B cell (primary cell): ENCODE results near the gene TBCD. TPM values are rescaled to one million over a fixed set of nuclear protein-coding genes. Genes with fewer than 3 reads are reported as not detected.

ENCODE experiments used
- ATAC-seq: fragments of 200-7000 bp; cut with Tn5 transposase; one replicate; pipeline ENCODE4 v1.10.0; 2021; ENCODE audit warnings: low read depth, mild to moderate bottlenecking, moderate number of reproducible peaks, moderate library complexity
- CTCF ChIA-PET: fragments of 350-600 bp; sonication (Branson Sonifier 250); formaldehyde crosslinking; loops from one replicate; lab custom pipeline; 2021; ENCODE audit warnings: antibody characterized with exemption, inconsistent platforms; lab: Charles Lee
- POLR2A ChIA-PET: fragments of 350-600 bp; sonication (Branson Sonifier 250); formaldehyde crosslinking; loops from one replicate; lab custom pipeline; 2021; ENCODE audit warnings: antibody characterized with exemption; lab: Charles Lee
- DNase-seq: peaks from one replicate; pipeline ENCODE4 v3.0.0; 2013
- H2AFZ ChIP-seq: 2 replicates; pipeline ENCODE4 v1.6.1; 2012; ENCODE audit warnings: mild to moderate bottlenecking, low read depth, low read length; ENCODE audit not compliant: insufficient read depth, poor library complexity, severe bottlenecking
- H3K27ac ChIP-seq, 2 donors: 1 replicate in 1 of 2; 2 replicates in 1 of 2; pipeline ENCODE4 v1.5.1; 2012 to 2013; ENCODE audit warnings: low read length in 2 of 2, mild to moderate bottlenecking in 2 of 2, moderate library complexity in 1 of 2
- H3K27me3 ChIP-seq, 4 experiments: fragments of 200-600 bp in 1 of 4; sonication (generic) in 1 of 4; replicated peaks in 1 of 4; 1 replicate in 2 of 4; 2 replicates in 2 of 4; pipeline versions ENCODE4 v1.6.1 to v1.7.0; 2013 to 2016; ENCODE audit warnings: low read length in 3 of 4, mild to moderate bottlenecking in 2 of 4, mixed read lengths in 1 of 4, moderate library complexity in 1 of 4; ENCODE audit not compliant: insufficient read depth in 4 of 4, control insufficient read depth in 3 of 4; ENCODE audit errors: control extremely low read depth in 1 of 4
- H3K36me3 ChIP-seq, 2 experiments: replicated peaks in 1 of 2; 1 replicate in 1 of 2; 2 replicates in 1 of 2; pipeline versions ENCODE4 v1.6.1 to v1.7.1; 2013; ENCODE audit warnings: low read length in 1 of 2; ENCODE audit not compliant: insufficient read depth in 2 of 2, control insufficient read depth in 1 of 2; ENCODE audit errors: control extremely low read depth in 1 of 2, extremely low read depth in 1 of 2
- H3K4me1 ChIP-seq, 2 donors: fragments of 200-600 bp in 1 of 2; sonication (generic) in 1 of 2; 1 replicate in 1 of 2; 2 replicates in 1 of 2; pipeline versions ENCODE4 v1.5.1 to v1.6.1; 2013 to 2017; ENCODE audit warnings: low read length in 2 of 2; ENCODE audit not compliant: control insufficient read depth in 2 of 2, insufficient read depth in 2 of 2
- H3K4me2 ChIP-seq: replicated peaks from 2 replicates; pipeline ENCODE3; 2012; ENCODE audit warnings: mild to moderate bottlenecking, low read depth, low read length; ENCODE audit not compliant: poor library complexity, severe bottlenecking
- H3K4me3 ChIP-seq, 5 experiments: fragments of 200-600 bp in 1 of 5; sonication (generic) in 1 of 5; 1 replicate in 3 of 5; 2 replicates in 2 of 5; pipeline versions ENCODE4 v1.5.1 to v1.7.0; 2011 to 2016; ENCODE audit warnings: low read length in 4 of 5, mild to moderate bottlenecking in 4 of 5, low read depth in 2 of 5, control low read depth in 1 of 5, moderate library complexity in 1 of 5; ENCODE audit not compliant: insufficient read depth in 1 of 5; ENCODE audit errors: control extremely low read depth in 1 of 5, extremely low read depth in 1 of 5
- H3K79me2 ChIP-seq: fragments of 200-600 bp; sonication (generic); one replicate; pipeline ENCODE4 v1.6.0; 2016; ENCODE audit warnings: low read length; ENCODE audit not compliant: control insufficient read depth, insufficient read depth
- H3K9ac ChIP-seq: fragments of 200-600 bp; sonication (generic); 2 replicates; pipeline ENCODE4 v1.6.1; 2017; ENCODE audit warnings: mild to moderate bottlenecking, low read length, moderate library complexity
- H3K9me3 ChIP-seq, 3 donors: one replicate each; pipeline versions ENCODE4 v1.6.1 to v1.7.1; 2013; ENCODE audit warnings: low read length in 2 of 3; ENCODE audit not compliant: control insufficient read depth in 2 of 3, insufficient read depth in 1 of 3; ENCODE audit errors: control extremely low read depth in 1 of 3
- H4K20me1 ChIP-seq: 2 replicates; pipeline ENCODE4 v1.6.0; 2012; ENCODE audit warnings: mild to moderate bottlenecking, low read length; ENCODE audit not compliant: insufficient read depth, control insufficient read depth, poor library complexity, severe bottlenecking
- H3K27ac Mint-ChIP-seq: one replicate; pipeline ENCODE4 v1.8.0; 2021; ENCODE audit warnings: mixed read lengths
- H3K27me3 Mint-ChIP-seq: one replicate; pipeline ENCODE4 v1.8.0; 2021; ENCODE audit warnings: mixed read lengths
- H3K4me1 Mint-ChIP-seq: one replicate; pipeline ENCODE4 v1.8.0; 2021; ENCODE audit warnings: mixed read lengths
- H3K4me3 Mint-ChIP-seq: one replicate; pipeline ENCODE4 v1.8.0; 2021; ENCODE audit warnings: mixed read lengths
- H3K9me3 Mint-ChIP-seq: one replicate; pipeline ENCODE4 v1.8.0; 2022; ENCODE audit warnings: mixed read lengths; ENCODE audit not compliant: insufficient read depth
- EZH2 ChIP-seq: IDR thresholded peaks from 2 replicates; pipeline ENCODE4 v1.6.1; 2012; ENCODE audit warnings: borderline replicate concordance, low read depth, mild to moderate bottlenecking, moderate library complexity, low read length; ENCODE audit not compliant: insufficient read depth, poor library complexity, severe bottlenecking
- WGBS: methylation state at CpG from one replicate; pipeline ENCODE4 v1.1.5; 2013; ENCODE audit warnings: missing lambda C conversion rate; ENCODE audit not compliant: insufficient coverage; 5-methylcytosine and 5-hydroxymethylcytosine counted together
- intact Hi-C: fragments of 100-400 bp; cut with micrococcal nuclease; formaldehyde crosslinking; loops from one replicate; pipeline ENCODE4 v1.10.0; 2022
- polyA plus RNA-seq: library from polyadenylated mRNA; depleted of rRNA; stranded (reverse); fragments of >200 nt; gene quantifications from 2 replicates; pipeline ENCODE4 v1.2.3, GENCODE V29; 2012
- total RNA-seq, 2 donors: library from RNA; stranded (reverse); fragments of 120-200 nt in 1 of 2; gene quantifications; 1 replicate in 1 of 2; 2 replicates in 1 of 2; pipeline versions ENCODE4 v1.2.3 to v1.2.4, GENCODE V29; 2013 to 2022
- TF ChIP-seq, protein P1 (sequence below): fragments of 200-600 bp; IDR thresholded peaks from one replicate; pipeline ENCODE4 v1.8.0; 2022; ENCODE audit warnings: antibody characterized with exemption, mild to moderate bottlenecking

TBCD gene
- total and polyA plus RNA-seq, 2 donors (not counting 1 experiment from before 2014, with no cell fraction given) = 60.8 to 101 TPM

DNA sequence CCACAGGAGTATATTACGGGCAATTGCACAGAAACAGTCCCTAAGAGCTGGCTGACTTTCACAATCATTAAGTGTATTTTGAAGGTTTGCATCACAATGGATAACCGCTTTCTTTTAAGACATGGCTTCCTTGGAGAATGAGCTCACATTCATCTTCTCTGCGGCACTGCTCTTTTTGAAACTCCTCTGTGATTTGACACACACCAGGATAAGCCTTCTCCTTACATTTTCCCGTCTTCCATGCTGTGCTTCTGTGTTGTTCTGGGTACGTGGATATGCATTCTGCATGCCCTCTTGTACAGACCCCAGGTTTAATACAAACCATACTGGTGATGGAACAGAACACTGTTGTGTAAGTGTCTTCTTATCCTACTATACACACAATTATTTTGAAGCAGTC is 238.0 kb downstream of the TBCD start:
- ChIA-PET POLR2A (no interaction called here), CTCF (no interaction called here)
- ATAC-seq (no peak), DNase-seq (no peak)
- Mint-ChIP-seq H3K27ac (no peak overlapping the region), H3K27me3 (no peaks in the 10 kb centered on the region), H3K4me1 (peaks cover 18% of the 10 kb centered on the region), H3K9me3 (peaks cover 13% of the 10 kb centered on the region), H3K4me3 (no peak overlapping the region)
- no peak overlapping the region for H3K9ac ChIP-seq
- no peak overlapping the region for H2AFZ ChIP-seq
- WGBS = 83% methylated on average over 1 of the region's 5 CpGs
- H3K36me3 ChIP-seq = no peaks in the 10 kb centered on the region
- H3K4me1 ChIP-seq = peaks cover 11% of the 10 kb centered on the region in 2 donors
- H4K20me1 ChIP-seq = no peaks in the 10 kb centered on the region
- intact Hi-C loops = loop anchor here (10.0 kb wide), 1 partner anchor 55 kb away; no protein-coding TSS in a partner anchor
- H3K79me2 ChIP-seq = no peaks in the 10 kb centered on the region
- H3K4me2 ChIP-seq = no peak overlapping the region
- no peak overlapping the region for H3K4me3 ChIP-seq
- H3K27ac ChIP-seq = no peak overlapping the region
- H3K27me3 ChIP-seq = peaks cover 0 to 5% (median 0%) of the 10 kb centered on the region in 4 experiments
- TF ChIP-seq, protein P1, sequence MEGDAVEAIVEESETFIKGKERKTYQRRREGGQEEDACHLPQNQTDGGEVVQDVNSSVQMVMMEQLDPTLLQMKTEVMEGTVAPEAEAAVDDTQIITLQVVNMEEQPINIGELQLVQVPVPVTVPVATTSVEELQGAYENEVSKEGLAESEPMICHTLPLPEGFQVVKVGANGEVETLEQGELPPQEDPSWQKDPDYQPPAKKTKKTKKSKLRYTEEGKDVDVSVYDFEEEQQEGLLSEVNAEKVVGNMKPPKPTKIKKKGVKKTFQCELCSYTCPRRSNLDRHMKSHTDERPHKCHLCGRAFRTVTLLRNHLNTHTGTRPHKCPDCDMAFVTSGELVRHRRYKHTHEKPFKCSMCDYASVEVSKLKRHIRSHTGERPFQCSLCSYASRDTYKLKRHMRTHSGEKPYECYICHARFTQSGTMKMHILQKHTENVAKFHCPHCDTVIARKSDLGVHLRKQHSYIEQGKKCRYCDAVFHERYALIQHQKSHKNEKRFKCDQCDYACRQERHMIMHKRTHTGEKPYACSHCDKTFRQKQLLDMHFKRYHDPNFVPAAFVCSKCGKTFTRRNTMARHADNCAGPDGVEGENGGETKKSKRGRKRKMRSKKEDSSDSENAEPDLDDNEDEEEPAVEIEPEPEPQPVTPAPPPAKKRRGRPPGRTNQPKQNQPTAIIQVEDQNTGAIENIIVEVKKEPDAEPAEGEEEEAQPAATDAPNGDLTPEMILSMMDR = no peak
- no peak for TF ChIP-seq EZH2
- H3K9me3 ChIP-seq = peaks cover 0 to 8% (median 0%) of the 10 kb centered on the region in 3 donors

DNA sequence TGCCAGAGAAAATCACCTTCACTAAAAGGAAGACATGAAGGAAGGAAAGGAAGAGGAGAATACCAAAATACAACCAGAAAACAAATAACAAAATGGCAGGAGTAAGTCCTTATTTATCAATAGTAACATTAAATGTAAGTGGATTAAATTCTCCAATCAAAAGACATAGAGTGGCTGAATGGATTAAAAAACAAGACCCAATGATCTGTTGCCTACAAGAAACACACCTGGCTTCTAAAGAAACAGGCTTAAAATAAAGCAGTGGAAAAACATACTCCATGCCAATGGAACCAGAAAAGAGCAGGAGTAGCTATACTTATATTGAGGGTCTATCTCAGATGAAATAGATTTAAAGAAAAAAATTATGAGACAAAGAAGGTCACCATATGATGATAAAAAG is 241.1 kb downstream of the TBCD start:
- Mint-ChIP-seq H3K4me3 (no peak overlapping the region), H3K9me3 (peaks cover 13% of the 10 kb centered on the region), H3K27ac (no peak overlapping the region), H3K4me1 (peaks cover 3% of the 10 kb centered on the region), H3K27me3 (no peaks in the 10 kb centered on the region)
- DNase-seq (no peak), ATAC-seq (no peak)
- intact Hi-C loops = no loop called here
- ChIA-PET POLR2A (no interaction called here), CTCF (interaction anchor here (1.3 kb wide), 1 partner anchor 211 kb away, joined by 3 read pairs; no protein-coding TSS in a partner anchor)
- Histone ChIP-seq H3K27me3 (no peaks in the 10 kb centered on the region), H3K4me1 (no peaks in the 10 kb centered on the region), H4K20me1 (no peaks in the 10 kb centered on the region), H3K4me3 (no peak overlapping the region), H3K4me2 (no peak overlapping the region), H3K27ac (no peak overlapping the region), H3K9me3 (peaks cover 0 to 8% (median 0%) of the 10 kb centered on the region in 3 donors), H3K36me3 (no peaks in the 10 kb centered on the region), H3K9ac (no peak overlapping the region), H2AFZ (no peak overlapping the region), H3K79me2 (no peaks in the 10 kb centered on the region)
- TF ChIP-seq, protein P1 = no peak
- no peak for TF ChIP-seq EZH2

Other genes with a start within 250 kb of the TBCD start
- 62.7 and 64.3 TPM in 2 replicates for gene FOXK2, start 232.3 kb upstream of the TBCD start, total RNA-seq
- gene FOXK2, start 232.3 kb upstream of the TBCD start, polyA plus RNA-seq = 16.5 and 19.7 TPM in 2 replicates
- 63.3 and 72.7 TPM in 2 replicates for gene WDR45B, start 103.6 kb upstream of the TBCD start, total RNA-seq
- gene WDR45B, start 103.6 kb upstream of the TBCD start, polyA plus RNA-seq = 54.3 and 84.9 TPM in 2 replicates
- 4.7 and 4.9 TPM in 2 replicates for gene RAB40B, start 53.4 kb upstream of the TBCD start, total RNA-seq
- gene RAB40B, start 53.4 kb upstream of the TBCD start, polyA plus RNA-seq = 2.4 and 8.0 TPM in 2 replicates
- 44.2 and 49.4 TPM in 2 replicates for gene FN3KRP, start 35.4 kb upstream of the TBCD start, total RNA-seq
- gene FN3KRP, start 35.4 kb upstream of the TBCD start, polyA plus RNA-seq = 16.8 and 18.9 TPM in 2 replicates
- 1.8 and 2.6 TPM in 2 replicates for gene FN3K, start 16.4 kb upstream of the TBCD start, total RNA-seq
- gene FN3K, start 16.4 kb upstream of the TBCD start, polyA plus RNA-seq = 0.23 and 1.1 TPM in 2 replicates
- gene ZNF750, start 88.0 kb downstream of the TBCD start, total RNA-seq = not detected in 2 replicates
- not detected in 2 replicates for gene ZNF750, start 88.0 kb downstream of the TBCD start, polyA plus RNA-seq